HepG2 (cell line): Measurements from ENCODE around the gene FAIM. TPM values are rescaled to one million over a fixed set of nuclear protein-coding genes. Genes with fewer than 3 reads are reported as not detected.

ENCODE experiments used
- AGO2 ChIP-seq: fragments of 200-400 bp; formaldehyde crosslinking; optimal IDR thresholded peaks from 2 replicates; pipeline ENCODE3; 2017; ENCODE audit warnings: mild to moderate bottlenecking, low read depth, low read length, moderate library complexity
- BRD4 ChIP-seq: sonication (generic); formaldehyde crosslinking; IDR thresholded peaks from 2 replicates; pipeline ENCODE4 v1.4.0; 2020; ENCODE audit warnings: missing genetic modification reagents
- FOXC1 ChIP-seq: sonication (generic); formaldehyde crosslinking; IDR thresholded peaks from 2 replicates; pipeline ENCODE4 v1.8.0; 2022; ENCODE audit warnings: mild to moderate bottlenecking, missing genetic modification reagents, borderline replicate concordance
- MBNL3 ChIP-seq: fragments of 250-450 bp; sonication (Bioruptor Pico); conservative IDR thresholded peaks from 2 replicates; pipeline ENCODE4 v1.8.0; 2022; ENCODE audit warnings: mild to moderate bottlenecking, inconsistent platforms
- SAFB2 ChIP-seq: sonication (generic); formaldehyde crosslinking; IDR thresholded peaks from 2 replicates; pipeline ENCODE4 v1.5.1; 2020; ENCODE audit warnings: missing genetic modification reagents, low read depth, mild to moderate bottlenecking, borderline replicate concordance
- SP1 ChIP-seq, 2 experiments: fragments of 450-650 bp in 1 of 2; sonication (generic) in 1 of 2; formaldehyde crosslinking in 1 of 2; IDR thresholded peaks; 2 replicates each; pipeline versions ENCODE4 v1.4.0 to v1.6.1; 2016 to 2020; ENCODE audit warnings: missing genetic modification reagents in 1 of 2
- ZBTB25 ChIP-seq: IDR thresholded peaks from 2 replicates; pipeline ENCODE4 v1.6.1; 2018; ENCODE audit warnings: missing genetic modification reagents
- ZBTB37 ChIP-seq: sonication (generic); formaldehyde crosslinking; IDR thresholded peaks from 2 replicates; pipeline ENCODE4 v1.4.0; 2020; ENCODE audit warnings: mild to moderate bottlenecking, missing genetic modification reagents
- ZBTB4 ChIP-seq: sonication (generic); formaldehyde crosslinking; IDR thresholded peaks from 2 replicates; pipeline ENCODE4 v1.4.0; 2020; ENCODE audit warnings: missing genetic modification reagents, mild to moderate bottlenecking, borderline replicate concordance
- ZNF12 ChIP-seq: sonication (generic); formaldehyde crosslinking; IDR thresholded peaks from 2 replicates; pipeline ENCODE4 v1.5.0; 2020; ENCODE audit warnings: missing genetic modification reagents
- ZNF280B ChIP-seq: sonication (generic); formaldehyde crosslinking; IDR thresholded peaks from 2 replicates; pipeline ENCODE4 v1.5.0; 2020; ENCODE audit warnings: missing genetic modification reagents, mild to moderate bottlenecking, borderline replicate concordance
- ZNF646 ChIP-seq: sonication (generic); formaldehyde crosslinking; IDR thresholded peaks from 2 replicates; pipeline ENCODE4 v1.9.0; 2021; ENCODE audit warnings: mild to moderate bottlenecking, missing genetic modification reagents
- polyA plus RNA-seq, 8 experiments: library from polyadenylated mRNA; depleted of rRNA in 3 of 8; stranded (reverse) in 7 of 8; unstranded in 1 of 8; fragments of >200 nt; fragmentation: Illumina TruSeq in 4 of 8; extraction: Trizol in 4 of 8; gene quantifications; 2 replicates each; pipeline versions ENCODE4 v1.2.1 to v1.2.3, GENCODE V29; 2011 to 2016; ENCODE audit warnings: low read depth in 4 of 8, missing spikeins in 1 of 8, mixed read lengths in 1 of 8; ENCODE audit not compliant: insufficient read depth in 1 of 8
- total RNA-seq, 5 experiments: library from RNA; depleted of rRNA; stranded (reverse); fragments of >200 nt; fragmentation: Illumina TruSeq; extraction: Trizol; gene quantifications; 2 replicates each; pipeline ENCODE4 v1.2.3, GENCODE V29; 2016; ENCODE audit warnings: low read depth in 1 of 5

FAIM gene
- total and polyA plus RNA-seq, 2 of the 13 experiments (the other 11 are each of a cell fraction or from before 2014, with no cell fraction given), result 4.3 to 25.8 TPM

- no peak for TF ChIP-seq ZBTB4 (CRISPR knock-in tag)
- no peak for TF ChIP-seq SAFB2
- no peak for TF ChIP-seq SP1 (IDR thresholded peaks at IDR 0.05)
- TF ChIP-seq SP1 (CRISPR knock-in tag; IDR thresholded peaks at IDR 0.05), result peak; percentile 60
- peak; percentile 68 for TF ChIP-seq BRD4
- TF ChIP-seq ZNF12 (CRISPR knock-in tag), result no peak
- peak; percentile 85 for TF ChIP-seq ZNF280B (CRISPR knock-in tag)
- no peak for TF ChIP-seq MBNL3
- TF ChIP-seq FOXC1 (CRISPR knock-in tag), result peak; percentile 91
- TF ChIP-seq AGO2, result peak; percentile 53
- no peak for TF ChIP-seq ZNF646
- TF ChIP-seq ZBTB25 (CRISPR knock-in tag), result no peak; the same call in 1 of the 2 replicates
- TF ChIP-seq ZBTB37 (CRISPR knock-in tag), result peak; percentile 43; the same call in 1 of the 2 replicates
Measured at GRCh38 chr3:138608322-138609135, at the start of gene FAIM (continued).
